ENCODE measurements around the gene ABHD10.

ABHD10 gene

DNA sequence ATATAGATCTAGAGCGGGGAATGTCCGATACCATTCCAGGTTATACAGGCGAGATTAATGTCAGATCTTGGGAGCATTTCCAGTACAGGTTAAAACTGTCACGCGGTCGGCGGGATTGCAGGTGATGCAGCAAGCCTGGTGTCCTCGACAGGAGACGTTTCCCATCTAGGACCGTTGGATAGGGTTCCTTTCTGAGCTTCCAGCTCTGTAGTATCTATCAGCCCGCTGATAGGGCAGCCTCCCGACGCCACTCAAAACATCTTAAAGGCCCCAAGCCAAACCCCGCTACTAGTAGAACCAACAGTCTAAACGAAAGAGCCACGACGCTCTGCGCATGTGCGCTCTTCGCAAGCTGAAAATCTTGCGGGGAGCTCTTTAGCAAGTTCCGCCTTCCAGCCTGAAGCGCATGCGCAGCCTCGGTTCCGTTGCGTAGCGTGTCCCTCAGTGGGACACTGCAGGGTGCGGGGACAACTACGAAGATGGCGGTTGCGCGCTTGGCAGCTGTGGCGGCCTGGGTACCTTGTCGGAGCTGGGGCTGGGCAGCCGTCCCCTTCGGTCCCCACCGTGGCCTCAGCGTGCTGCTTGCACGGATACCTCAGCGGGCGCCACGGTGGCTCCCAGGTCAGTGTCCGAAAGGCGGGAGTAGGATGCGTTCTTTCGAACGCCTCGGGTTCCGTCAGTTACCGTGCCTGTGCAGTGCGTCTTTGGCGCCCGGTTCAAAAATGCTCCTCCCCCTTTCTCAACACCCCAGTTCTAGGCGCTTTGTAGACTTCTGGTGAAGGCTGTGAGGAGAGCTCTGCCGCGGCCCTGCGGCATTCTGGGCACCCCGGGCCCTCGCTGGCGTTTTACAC lies at the start of gene ABHD10:
Gene ABHD10, plus strand, starts transcription at position 444 of the 851 bp plus-strand sequence. Its CDS starts 36 bp downstream, at position 480.
- peak; percentile 99 for DNase-seq (ENCODE audit: low spot score)

DNA sequence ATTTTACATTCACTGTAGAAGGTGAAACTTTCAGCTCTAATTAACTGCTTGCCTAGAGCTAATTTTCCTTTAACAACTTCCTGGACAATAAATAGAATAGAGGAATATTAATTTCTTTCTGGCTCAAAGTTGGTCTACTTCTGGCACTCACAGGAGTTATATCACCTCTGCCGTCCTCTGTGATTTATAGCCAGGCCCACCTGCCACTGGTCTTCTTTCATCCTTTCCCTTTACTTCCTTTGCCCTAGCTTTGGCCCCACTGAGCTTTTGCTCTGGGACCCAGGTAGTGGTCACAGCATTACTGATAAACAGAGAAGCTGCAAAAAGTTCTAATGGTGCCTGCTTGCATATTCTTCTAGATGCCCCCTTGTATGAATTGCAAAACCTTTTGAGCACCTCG lies 49.3 kb upstream of the ABHD10 start:
- DNase-seq (ENCODE audit: low spot score) = no peak

DNA sequence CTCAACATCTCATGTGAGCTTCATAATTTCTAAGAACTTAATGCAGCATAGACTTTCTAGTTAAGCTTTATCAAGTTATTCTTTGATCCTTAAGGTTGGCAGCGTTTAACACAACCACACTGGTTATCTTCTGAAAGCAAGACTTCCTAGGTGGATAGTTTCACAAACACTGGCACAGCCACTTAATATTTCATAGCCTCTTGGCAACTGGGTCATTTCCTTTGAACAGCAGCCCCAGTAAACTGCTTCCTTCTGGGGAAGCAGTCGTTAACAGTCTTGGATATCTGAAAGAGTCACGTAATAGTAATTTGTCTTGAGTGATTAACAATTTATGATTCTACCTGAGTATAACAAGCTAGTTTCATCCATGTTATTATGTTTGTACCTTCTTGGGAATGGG lies 45.9 kb upstream of the ABHD10 start:
- no peak for DNase-seq (ENCODE audit: low spot score)

DNA sequence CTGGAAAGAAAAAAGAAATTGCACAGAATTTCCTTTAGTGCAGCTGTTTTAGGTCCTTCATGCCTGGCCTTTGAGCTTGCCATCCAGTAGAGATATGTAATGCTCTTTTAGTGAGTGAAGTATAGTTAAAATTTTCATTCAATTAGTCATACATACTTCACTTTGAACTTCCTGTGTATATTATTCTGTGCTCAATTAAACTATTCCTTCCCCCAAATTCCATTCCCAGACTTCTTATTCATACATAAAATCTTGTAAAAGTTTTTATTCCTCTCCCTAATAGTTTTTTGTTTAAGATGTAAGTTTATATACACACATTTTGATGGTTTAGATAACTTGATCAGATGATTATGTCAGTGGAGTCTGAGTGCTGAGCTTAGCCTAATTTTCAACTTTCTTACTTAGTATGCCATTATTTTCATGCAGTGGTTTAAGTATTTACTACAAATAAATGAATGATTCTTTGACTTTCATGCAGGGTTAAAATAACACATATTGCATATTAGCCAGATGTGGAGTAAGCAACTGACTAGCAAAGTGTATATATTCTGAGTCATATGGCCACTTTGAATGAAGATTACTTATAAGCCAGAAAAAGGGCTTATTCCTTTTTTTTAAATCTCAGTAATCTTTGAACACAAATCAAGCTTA lies 42.5 kb upstream of the ABHD10 start:
- no peak for DNase-seq (ENCODE audit: low spot score)

DNA sequence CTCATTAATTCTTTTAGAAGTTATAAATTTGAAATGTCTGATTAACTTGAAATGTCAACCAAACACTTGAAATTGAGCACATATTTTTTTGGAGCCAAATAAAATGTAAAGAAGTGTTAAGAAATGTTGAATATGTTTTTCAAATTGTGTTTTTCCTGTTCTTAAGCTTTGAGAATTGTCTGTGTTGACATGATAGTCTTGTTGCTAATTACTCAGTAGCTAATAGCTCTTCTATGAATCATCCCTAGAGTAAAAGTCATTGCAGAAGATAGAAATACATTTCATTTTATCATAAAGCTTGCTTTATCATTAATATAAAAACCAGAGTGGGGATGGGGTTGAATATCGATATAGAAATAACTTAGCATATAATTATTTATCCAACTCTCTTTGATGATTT lies 41.9 kb upstream of the ABHD10 start:
- DNase-seq (ENCODE audit: low spot score) = no peak

DNA sequence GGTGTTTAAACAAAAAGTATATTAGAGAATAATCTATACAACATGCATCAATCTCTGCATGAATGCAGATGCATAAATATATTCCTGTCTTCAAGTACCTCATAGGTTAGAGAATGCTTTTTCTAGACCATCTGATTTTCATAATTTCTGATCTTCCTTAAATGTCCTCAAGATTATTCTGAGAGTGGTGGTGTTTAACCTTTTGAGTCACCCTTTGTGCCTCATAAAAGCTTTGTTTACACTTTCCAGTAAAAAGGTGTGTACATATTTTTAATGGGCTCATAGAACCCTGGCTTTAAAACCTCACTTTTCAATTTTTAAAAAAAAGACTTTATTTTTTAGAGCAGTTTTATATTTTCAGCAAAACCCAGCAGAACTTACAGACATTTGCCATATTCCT lies 41.0 kb upstream of the ABHD10 start:
- DNase-seq (ENCODE audit: low spot score) = no peak

DNA sequence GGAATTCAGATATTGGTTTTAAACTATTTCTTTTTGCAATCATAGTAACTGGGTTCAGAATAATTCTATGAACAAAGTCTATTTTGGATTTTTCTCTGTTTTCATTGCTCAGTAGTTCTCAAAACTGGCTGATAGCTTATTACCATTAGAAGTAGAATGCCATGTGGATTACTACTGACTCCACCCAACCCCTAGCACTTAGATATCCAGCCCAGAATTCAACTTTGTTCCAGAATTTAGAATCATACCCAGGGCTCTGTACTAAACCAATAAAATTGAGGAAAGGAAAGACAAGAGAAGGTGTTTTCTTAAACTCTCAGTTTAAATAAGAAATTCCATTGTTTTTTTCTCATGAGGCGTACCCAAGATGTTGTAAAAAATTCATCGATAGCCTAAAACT lies 39.0 kb upstream of the ABHD10 start:
- DNase-seq (ENCODE audit: low spot score) = no peak

DNA sequence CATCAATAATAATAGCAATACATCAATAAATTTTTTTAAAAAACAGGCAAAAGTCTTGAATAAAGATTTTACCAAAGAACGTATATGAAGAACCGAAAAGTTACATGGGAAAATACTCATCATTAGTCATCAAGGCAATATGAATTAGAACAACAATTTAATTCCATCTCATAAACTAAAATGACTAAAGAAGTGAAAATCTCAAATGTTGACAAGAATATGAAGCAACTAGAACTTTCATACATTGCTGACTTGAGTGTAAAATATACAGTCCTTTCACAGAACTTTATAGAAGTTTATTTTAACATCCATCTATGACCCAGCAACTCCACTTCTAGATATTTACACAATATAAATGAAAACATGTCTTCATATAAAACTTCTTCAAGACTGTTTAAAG lies 35.3 kb upstream of the ABHD10 start:
- DNase-seq (ENCODE audit: low spot score) = no peak

DNA sequence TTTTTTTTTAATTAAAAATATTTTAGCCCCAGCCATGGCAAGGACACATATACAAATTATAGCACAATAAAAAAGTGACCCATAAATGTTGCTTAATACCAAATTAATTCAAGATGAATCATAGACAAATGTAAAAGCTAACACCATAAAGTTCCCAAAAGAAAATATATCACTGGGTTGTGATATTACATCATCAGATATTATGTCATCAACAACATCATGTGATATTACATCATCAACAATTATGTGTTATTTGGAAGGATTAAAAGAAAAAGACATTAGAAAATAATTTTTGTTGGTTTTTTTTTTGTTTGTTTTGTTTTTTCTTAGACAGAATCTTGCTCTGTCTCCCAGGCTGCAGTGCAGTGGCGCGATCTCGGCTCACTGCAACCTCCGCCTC lies 34.5 kb upstream of the ABHD10 start:
- DNase-seq (ENCODE audit: low spot score) = no peak

DNA sequence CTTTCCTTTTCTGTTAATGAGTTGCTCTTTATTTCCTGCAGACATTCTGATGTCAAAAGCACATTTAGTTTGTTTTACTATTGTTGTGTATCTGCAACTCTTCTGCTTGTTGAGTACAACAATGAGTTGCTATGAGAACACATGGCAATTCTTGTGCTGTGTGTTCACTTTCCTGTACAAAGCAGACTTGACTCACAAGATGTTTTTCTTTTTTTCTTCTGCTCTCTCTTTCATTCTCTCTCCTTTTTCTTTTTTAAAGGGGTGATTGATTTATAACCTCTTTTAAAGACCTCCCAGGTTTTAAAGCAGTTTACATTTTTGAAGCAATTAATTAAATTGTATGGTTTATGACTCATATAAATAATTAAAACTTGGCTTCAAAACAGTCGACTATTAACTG lies 31.6 kb upstream of the ABHD10 start:
- DNase-seq (ENCODE audit: low spot score) = no peak

DNA sequence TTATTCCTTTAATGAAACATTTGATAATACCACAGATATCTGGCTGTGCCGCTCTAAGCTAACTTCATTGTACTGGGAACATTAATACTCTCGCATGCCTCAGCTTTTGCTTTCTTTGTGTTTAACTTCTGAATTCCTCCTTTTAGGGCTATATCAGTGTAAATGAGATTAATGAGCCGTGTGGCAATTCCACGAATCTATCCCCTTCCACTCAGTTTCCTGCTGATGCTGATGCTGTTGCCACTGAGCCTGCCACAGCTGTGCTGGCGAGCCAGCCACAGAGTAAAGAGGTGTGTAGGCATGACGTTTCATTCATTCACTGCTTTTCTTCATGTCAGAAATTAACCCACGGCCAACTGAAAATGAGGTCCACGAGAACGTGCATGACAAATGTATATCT lies 30.0 kb upstream of the ABHD10 start:
- no peak for DNase-seq (ENCODE audit: low spot score)

DNA sequence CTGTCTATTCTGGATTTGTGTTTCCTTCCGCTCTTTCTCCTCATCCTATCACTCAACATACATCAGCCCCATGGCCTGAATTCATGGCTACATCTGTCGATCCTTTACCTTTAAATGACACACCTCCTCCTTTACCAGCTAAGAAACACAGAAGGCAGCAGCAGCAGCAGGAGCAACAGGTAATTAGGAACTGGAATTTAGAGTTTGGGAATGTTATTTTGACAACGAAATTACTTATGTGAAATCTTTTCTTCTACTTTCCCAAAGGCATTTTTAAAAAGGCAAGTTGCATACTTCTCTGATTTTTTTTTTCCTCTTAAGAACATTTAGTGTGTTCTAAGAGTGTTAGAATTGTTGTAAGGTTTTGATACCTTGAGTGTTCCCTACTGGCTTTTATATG lies 29.1 kb upstream of the ABHD10 start:
- no peak for DNase-seq (ENCODE audit: low spot score)

DNA sequence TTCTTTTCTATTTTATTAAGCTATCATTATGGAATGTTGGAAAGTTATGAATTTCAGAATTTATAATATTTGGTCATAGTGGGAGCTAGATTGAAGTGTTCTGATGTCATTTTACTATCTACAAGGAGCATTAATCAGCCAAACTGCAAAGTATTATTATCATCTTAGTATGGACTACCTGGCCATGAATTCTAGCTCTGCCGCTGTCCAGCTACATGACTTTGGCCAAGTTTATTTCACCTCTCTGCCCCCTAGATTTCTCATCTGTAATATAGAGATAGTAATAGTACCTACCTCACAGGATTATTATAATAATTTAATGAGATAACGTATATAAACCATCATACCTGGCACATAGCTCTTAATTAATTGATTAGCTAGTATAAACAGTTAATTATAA lies 27.8 kb upstream of the ABHD10 start:
- no peak for DNase-seq (ENCODE audit: low spot score)

DNA sequence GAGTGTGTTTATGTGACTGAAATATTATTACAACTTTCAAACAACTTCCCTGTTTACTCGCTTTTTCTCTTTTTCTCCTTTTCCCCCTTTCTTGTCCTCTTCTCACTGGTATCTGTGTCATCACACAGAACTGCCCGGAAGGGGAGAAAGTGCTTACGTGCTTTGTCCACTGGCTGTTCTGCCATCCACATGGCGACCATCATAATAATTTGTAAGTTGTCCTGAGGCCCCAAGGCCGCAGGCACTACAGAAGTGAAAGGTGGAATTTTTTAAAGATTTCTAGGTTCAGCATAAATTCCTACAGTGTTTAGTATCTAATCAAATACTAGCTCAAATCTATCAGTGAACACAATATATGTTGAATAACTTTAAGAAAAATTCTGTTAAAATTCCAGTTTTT lies 26.7 kb upstream of the ABHD10 start:
- no peak for DNase-seq (ENCODE audit: low spot score)

DNA sequence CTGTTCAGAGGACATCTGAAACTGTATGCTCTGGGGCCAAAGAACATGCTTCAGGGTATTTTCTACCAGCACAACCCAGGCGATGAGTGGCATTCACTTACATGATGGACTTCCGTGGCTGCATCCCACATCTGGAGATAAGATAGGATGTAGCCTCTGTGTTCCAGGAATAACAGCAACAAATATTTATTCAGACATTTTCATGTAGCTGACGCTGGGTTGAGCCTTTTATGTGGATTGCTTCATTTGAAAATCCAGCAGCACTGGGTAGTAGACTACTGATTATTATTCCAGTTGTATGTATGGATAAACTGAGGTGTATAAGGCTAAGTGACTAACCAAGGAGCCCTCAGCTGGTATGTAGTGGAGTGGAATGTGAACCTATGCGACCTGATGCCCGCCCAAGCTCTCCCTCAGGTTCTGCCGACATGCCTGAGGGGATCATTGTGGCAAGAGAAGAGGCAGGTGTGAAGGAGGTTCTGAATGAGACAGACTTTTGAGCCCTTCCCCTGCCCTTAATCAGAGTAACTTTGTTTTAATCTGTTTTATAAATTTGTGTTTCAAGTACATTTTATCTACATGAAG lies 25.9 kb upstream of the ABHD10 start:
- no peak for DNase-seq (ENCODE audit: low spot score)

DNA sequence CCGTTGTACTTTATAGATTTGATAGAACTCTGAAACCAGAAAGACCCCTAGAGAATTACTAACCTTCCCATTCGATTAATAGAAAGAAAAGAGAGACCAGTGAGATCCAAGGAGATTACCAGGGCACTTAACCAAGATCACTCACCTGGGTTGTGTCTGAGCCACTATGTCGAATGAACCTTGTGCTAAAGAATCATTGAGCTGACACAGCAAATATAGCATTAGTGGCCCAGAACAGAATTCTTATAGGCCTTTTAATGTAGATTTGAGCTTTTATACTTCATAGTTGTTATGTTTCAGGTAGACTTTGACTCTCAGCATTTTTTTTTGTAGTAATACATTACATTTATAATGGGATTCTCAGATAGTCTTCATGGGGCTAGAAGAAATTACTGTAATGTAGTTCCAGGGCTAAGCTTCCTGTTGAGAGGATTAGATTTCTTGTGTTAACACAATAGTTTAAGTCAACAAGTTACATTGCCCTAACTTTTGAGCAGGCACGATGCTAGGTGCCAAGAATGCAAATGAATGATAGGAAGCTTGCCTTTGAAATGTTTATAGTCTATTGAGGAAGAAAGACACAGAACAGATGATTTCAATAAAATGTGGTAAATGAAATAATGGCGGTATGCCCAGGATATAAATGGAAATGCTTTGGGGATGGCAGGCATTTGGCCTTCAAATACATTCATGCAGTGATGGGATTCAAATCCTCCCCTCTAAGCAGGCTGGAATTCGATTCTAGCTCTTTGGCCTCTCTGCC lies 24.4 kb upstream of the ABHD10 start:
- DNase-seq (ENCODE audit: low spot score) = no peak

DNA sequence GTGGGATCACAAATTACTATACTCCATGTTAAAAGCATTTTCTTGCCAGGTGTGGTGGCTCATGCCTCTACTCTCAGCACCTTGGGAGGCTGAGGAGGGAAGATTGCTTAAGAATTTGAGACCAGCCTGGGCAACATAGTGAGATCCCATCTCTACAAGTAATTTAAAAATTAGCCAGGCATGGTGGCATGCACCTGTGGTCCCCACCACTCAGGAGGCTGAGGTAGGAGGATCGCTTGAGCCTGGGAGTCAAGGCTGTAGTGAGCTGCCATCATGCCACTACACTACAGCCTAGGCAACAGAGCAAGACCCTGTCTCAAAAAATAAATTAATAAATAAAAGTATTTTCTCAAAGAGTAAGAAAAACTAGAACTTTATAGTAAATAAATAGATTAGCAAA lies 22.9 kb upstream of the ABHD10 start:
- no peak for DNase-seq (ENCODE audit: low spot score)

DNA sequence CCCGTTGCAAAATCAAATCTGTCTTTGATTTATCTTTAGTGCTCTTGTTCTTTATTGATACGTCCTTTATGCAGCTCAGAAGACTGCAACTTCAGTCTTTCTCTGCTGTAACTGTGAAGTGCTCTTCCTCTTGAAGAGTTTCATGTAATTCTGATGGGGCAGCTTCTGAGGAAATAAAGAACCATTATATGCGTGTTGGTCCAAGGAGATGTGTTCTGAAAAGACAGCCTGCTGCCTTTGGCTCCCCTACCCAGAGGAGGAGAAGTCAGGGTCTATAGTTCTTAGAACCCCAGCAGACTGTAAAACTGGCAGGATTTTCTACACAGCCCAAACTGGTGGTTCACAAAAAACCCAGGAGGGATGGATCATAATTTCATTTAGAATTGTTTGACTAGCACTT lies 22.4 kb upstream of the ABHD10 start:
- no peak for DNase-seq (ENCODE audit: low spot score)

DNA sequence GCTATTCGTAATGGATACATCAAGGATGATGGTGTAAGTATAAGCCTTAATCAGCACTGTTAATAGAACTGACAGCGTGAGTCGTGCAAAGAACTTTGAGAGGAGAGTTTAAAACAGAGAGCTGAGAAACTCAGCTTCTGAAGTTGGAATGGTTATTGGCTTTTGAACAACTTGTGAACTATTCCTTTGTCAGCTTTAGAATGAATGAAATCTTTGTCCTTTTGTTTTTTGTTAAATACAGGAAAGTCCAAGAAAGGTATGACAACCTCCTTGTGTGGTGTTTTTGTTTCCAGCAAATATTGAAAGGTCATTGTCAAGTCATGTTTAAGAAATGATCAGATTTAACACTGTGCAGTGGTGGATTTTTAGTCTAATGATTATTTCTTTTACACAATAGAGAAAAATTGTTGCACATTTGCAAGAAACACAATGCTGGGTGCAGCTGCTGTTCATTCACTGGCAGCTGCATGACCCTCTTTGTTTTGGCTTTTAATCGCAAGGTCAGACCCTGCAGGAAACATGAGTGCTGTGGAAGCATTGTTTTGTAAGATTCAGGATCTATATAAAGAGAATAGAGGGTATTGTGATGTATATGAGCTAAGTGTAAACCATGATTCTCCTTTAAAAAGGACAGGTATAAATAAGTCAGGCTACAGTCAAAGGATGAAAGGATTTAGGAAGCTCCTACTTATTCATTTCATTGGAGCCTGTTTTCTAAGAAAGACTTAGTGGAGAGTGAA lies 21.7 kb upstream of the ABHD10 start:
- DNase-seq (ENCODE audit: low spot score) = no peak

DNA sequence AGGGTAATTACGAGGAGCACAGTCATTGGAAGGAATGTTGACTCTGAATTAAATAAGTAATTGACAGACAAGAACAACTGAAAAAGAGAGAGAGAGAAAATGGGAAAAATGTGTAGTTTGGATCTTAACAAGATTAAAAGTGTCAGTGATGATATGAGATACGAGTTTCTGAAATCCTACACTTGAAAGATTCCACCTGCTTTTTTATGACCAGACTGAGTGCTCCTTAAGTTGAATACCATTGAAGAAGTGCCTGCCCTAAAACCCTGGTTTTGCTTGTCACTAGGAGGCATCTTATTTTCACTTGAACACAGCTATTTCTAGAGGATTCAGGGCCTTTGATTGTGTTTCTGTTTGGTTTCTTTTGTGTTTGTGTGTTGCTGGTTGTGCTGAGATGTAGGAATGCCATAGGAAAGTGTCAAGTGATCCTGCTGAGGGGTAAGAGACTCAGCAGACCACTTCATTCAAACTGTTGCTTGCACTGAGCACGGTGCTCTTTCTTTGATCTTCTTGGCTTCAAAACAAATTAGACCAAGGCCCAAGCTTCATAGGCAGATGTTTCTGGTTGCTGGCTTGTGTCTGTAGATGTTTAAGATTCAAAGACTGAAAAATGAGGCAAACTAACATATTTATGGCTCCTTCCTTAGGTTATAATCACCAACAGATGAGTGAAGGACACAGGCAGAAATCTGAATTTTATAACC lies 17.2 kb upstream of the ABHD10 start:
- no peak for DNase-seq (ENCODE audit: low spot score)

DNA sequence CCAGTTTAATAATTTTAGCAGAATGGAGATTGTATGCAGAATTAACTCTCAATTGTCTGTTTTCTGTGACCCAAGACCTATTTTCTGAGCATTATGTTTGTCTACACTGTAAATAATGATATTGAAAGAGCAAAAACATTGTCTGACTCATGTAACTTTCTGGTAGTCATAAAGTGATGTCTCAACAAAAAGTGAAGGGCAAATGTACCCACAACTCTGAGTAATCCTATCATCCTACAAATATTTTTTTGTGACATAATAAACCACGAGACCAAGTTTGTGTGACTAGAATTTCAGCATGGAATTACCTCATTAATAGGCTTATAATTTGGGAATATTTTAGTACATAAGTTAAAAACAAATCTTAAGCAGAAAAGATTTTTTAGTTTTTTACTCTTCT lies 15.4 kb upstream of the ABHD10 start:
- DNase-seq (ENCODE audit: low spot score) = no peak

Data from Ammon's horn (tissue), 1 donor.